IMR-90 (cell line): ENCODE data around the gene OR52K2. TPM values are rescaled to one million over a fixed set of nuclear protein-coding genes. Genes with fewer than 3 reads are reported as not detected.

Source experiments
- ATAC-seq: fragments of 200-7000 bp; cut with Tn5 transposase; 2 replicates; pipeline ENCODE4 v1.9.1; 2020; ENCODE audit warnings: low read depth, mild to moderate bottlenecking, moderate library complexity
- BruUV-seq: library from RNA; stranded (reverse); fragments of 400-500 nt; replicated peaks from 2 replicates; lab custom pipeline; 2021; lab: Mats Ljungman, UMichigan
- CTCF ChIA-PET: fragments of 300-600 bp; formaldehyde crosslinking; extraction: SDS; loops from one replicate; lab custom pipeline; 2021; ENCODE audit warnings: antibody characterized with exemption; lab: Yijun Ruan, JAX
- POLR2A ChIA-PET: fragments of 300-600 bp; sonication (Branson Sonifier 250); formaldehyde crosslinking; loops from one replicate; lab custom pipeline; 2022; ENCODE audit warnings: antibody characterized with exemption; ENCODE audit not compliant: unreplicated experiment; lab: Charles Lee
- DNase-seq: peaks from one replicate; pipeline ENCODE4 v3.0.0; 2013
- H2AFZ ChIP-seq: replicated peaks from 2 replicates; pipeline ENCODE3; 2013; ENCODE audit warnings: low read length, mild to moderate bottlenecking; ENCODE audit not compliant: poor library complexity
- H2AK5ac ChIP-seq: 2 replicates; pipeline ENCODE4 v1.6.1; 2013; ENCODE audit warnings: low read depth, low read length, inconsistent platforms
- H2AK9ac ChIP-seq: replicated peaks from 2 replicates; pipeline ENCODE3; 2013; ENCODE audit warnings: mild to moderate bottlenecking, low read depth, low read length, moderate library complexity; ENCODE audit not compliant: poor library complexity
- H2BK120ac ChIP-seq: 2 replicates; pipeline ENCODE4 v1.6.1; 2013; ENCODE audit warnings: low read depth, low read length, inconsistent platforms
- H2BK15ac ChIP-seq: 3 replicates; pipeline ENCODE4 v1.6.1; 2013; ENCODE audit warnings: low read depth, low read length, inconsistent platforms
- H2BK20ac ChIP-seq: 2 replicates; pipeline ENCODE4 v1.6.1; 2013; ENCODE audit warnings: low read depth, mild to moderate bottlenecking, inconsistent platforms, low read length, moderate library complexity
- H2BK5ac ChIP-seq: 2 replicates; pipeline ENCODE4 v1.6.1; 2013; ENCODE audit warnings: mild to moderate bottlenecking, low read depth, low read length, inconsistent platforms; ENCODE audit not compliant: poor library complexity, severe bottlenecking
- H3K14ac ChIP-seq: replicated peaks from 2 replicates; pipeline ENCODE4 v1.6.1; 2013; ENCODE audit warnings: low read depth, low read length, inconsistent platforms
- H3K18ac ChIP-seq: 2 replicates; pipeline ENCODE4 v1.6.1; 2013; ENCODE audit warnings: low read depth, low read length, control low read depth
- H3K23ac ChIP-seq: 2 replicates; pipeline ENCODE4 v1.6.1; 2013; ENCODE audit warnings: low read depth, low read length, inconsistent platforms
- H3K27ac ChIP-seq: 2 replicates; pipeline ENCODE4 v1.5.1; 2013; ENCODE audit warnings: mild to moderate bottlenecking, control low read depth, low read length; ENCODE audit not compliant: insufficient read depth
- H3K27me3 ChIP-seq: 2 replicates; pipeline ENCODE4 v1.6.1; 2013; ENCODE audit warnings: low read length; ENCODE audit not compliant: control insufficient read depth, insufficient read depth
- H3K36me3 ChIP-seq: 2 replicates; pipeline ENCODE4 v1.6.1; 2013; ENCODE audit warnings: low read length, mixed read lengths; ENCODE audit not compliant: control insufficient read depth, insufficient read depth
- H3K4ac ChIP-seq: 2 replicates; pipeline ENCODE4 v1.6.1; 2013; ENCODE audit warnings: low read depth, low read length, inconsistent platforms
- H3K4me1 ChIP-seq: 2 replicates; pipeline ENCODE4 v1.6.1; 2013; ENCODE audit warnings: low read length, mixed read lengths; ENCODE audit not compliant: control insufficient read depth, insufficient read depth
- H3K4me2 ChIP-seq: 2 replicates; pipeline ENCODE4 v1.6.1; 2013; ENCODE audit warnings: low read depth, mild to moderate bottlenecking, control low read depth, low read length, moderate library complexity
- H3K4me3 ChIP-seq: 2 replicates; pipeline ENCODE4 v1.5.1; 2013; ENCODE audit warnings: low read depth, mild to moderate bottlenecking, control low read depth, low read length, moderate library complexity; ENCODE audit not compliant: insufficient read depth
- H3K56ac ChIP-seq: 2 replicates; pipeline ENCODE4 v1.6.1; 2013; ENCODE audit warnings: low read length, inconsistent platforms; ENCODE audit not compliant: insufficient read depth; ENCODE audit errors: extremely low read depth
- H3K79me1 ChIP-seq, 2 experiments: 2 replicates each; pipeline ENCODE4 v1.6.1; 2013; ENCODE audit warnings: low read length in 2 of 2, inconsistent platforms in 1 of 2, low read depth in 1 of 2
- H3K9ac ChIP-seq: 2 replicates; pipeline ENCODE4 v1.6.1; 2013; ENCODE audit warnings: low read depth, low read length, control low read depth
- H3K9me1 ChIP-seq: 2 replicates; pipeline ENCODE4 v1.6.1; 2013; ENCODE audit warnings: low read length, inconsistent platforms; ENCODE audit not compliant: insufficient read depth
- H3K9me3 ChIP-seq: 2 replicates; pipeline ENCODE4 v1.6.1; 2013; ENCODE audit warnings: low read length; ENCODE audit not compliant: control insufficient read depth, insufficient read depth
- H4K20me1 ChIP-seq: 2 replicates; pipeline ENCODE4 v1.6.1; 2013; ENCODE audit warnings: low read length, inconsistent platforms; ENCODE audit not compliant: insufficient read depth
- H4K5ac ChIP-seq: 2 replicates; pipeline ENCODE4 v1.6.1; 2013; ENCODE audit warnings: mild to moderate bottlenecking, low read depth, low read length, control low read depth
- H4K8ac ChIP-seq, 2 experiments: 2 replicates each; pipeline ENCODE4 v1.6.1; 2013; ENCODE audit warnings: low read depth in 2 of 2, low read length in 2 of 2, control low read depth in 1 of 2, inconsistent platforms in 1 of 2
- H4K91ac ChIP-seq: 2 replicates; pipeline ENCODE4 v1.6.1; 2013; ENCODE audit warnings: low read depth, low read length, inconsistent platforms; ENCODE audit not compliant: insufficient read depth
- CEBPB ChIP-seq: IDR thresholded peaks from 2 replicates; pipeline ENCODE4 v1.6.1; 2012; ENCODE audit warnings: low read depth, low read length, improper control_type of control experiment
- ELK1 ChIP-seq: fragments of 150-350 bp; IDR thresholded peaks from 2 replicates; pipeline ENCODE4 v1.6.1; 2016; ENCODE audit warnings: low read depth, mild to moderate bottlenecking, low read length, moderate library complexity, borderline replicate concordance
- FOS ChIP-seq: fragments of 150-350 bp; IDR thresholded peaks from 2 replicates; pipeline ENCODE4 v1.6.1; 2016; ENCODE audit warnings: low read depth, low read length
- MAFK ChIP-seq: IDR thresholded peaks from 2 replicates; pipeline ENCODE4 v1.6.1; 2012; ENCODE audit warnings: low read depth, low read length, improper control_type of control experiment
- MAZ ChIP-seq: IDR thresholded peaks from 2 replicates; pipeline ENCODE4 v1.6.1; 2012; ENCODE audit warnings: low read depth, mild to moderate bottlenecking, low read length, improper control_type of control experiment, moderate library complexity, borderline replicate concordance
- MXI1 ChIP-seq: IDR thresholded peaks from 2 replicates; pipeline ENCODE4 v1.6.1; 2012; ENCODE audit warnings: low read depth, mild to moderate bottlenecking, low read length, moderate library complexity, borderline replicate concordance
- POLR2A ChIP-seq: IDR thresholded peaks from 2 replicates; pipeline ENCODE4 v1.6.1; 2012; ENCODE audit warnings: mild to moderate bottlenecking, low read depth, low read length
- RAD21 ChIP-seq: IDR thresholded peaks from 2 replicates; pipeline ENCODE4 v1.6.1; 2012; ENCODE audit warnings: low read length, improper control_type of control experiment
- RCOR1 ChIP-seq: IDR thresholded peaks from 2 replicates; pipeline ENCODE4 v1.6.1; 2012; ENCODE audit warnings: mild to moderate bottlenecking, low read length, improper control_type of control experiment; ENCODE audit not compliant: insufficient replicate concordance
- RFX5 ChIP-seq: IDR thresholded peaks from 2 replicates; pipeline ENCODE4 v1.8.0; 2012; ENCODE audit warnings: low read depth, mild to moderate bottlenecking, low read length, moderate library complexity
- USF2 ChIP-seq: fragments of 150-350 bp; IDR thresholded peaks from 2 replicates; pipeline ENCODE4 v1.6.1; 2017; ENCODE audit warnings: mild to moderate bottlenecking, antibody characterized with exemption, low read length, low read depth
- WGBS, 2 experiments: methylation state at CpG; one replicate each; pipeline versions ENCODE4 v1.1.5 to v1.1.7; 2013; ENCODE audit warnings: missing lambda C conversion rate in 2 of 2; ENCODE audit not compliant: insufficient read length in 1 of 2; ENCODE audit errors: extremely low coverage in 2 of 2; 5-methylcytosine and 5-hydroxymethylcytosine counted together
- dilution Hi-C: fragments of 300-500 bp; cut with HindIII; formaldehyde crosslinking; loops from one replicate; pipeline ENCODE4 v1.14.3; 2018; ENCODE audit warnings: low sequenced_read_pairs; ENCODE audit not compliant: unreplicated experiment
- in situ Hi-C: fragments of 300-500 bp; cut with MboI; formaldehyde crosslinking; loops from 3 replicates; pipeline ENCODE4 v1.14.3; 2019; ENCODE audit warnings: low sequenced_read_pairs, inconsistent platforms, mixed read lengths
- intact Hi-C: fragments of 100-400 bp; cut with micrococcal nuclease; formaldehyde crosslinking; loops from 2 replicates; pipeline ENCODE4 v1.10.0; 2022
- polyA plus RNA-seq, 3 experiments: library from polyadenylated mRNA; depleted of rRNA; stranded (reverse); fragments of >200 nt; gene quantifications; 2 replicates each; pipeline ENCODE4 v1.2.3, GENCODE V29; 2012; ENCODE audit warnings: low replicate concordance in 1 of 3
- total RNA-seq: library from RNA; depleted of rRNA; stranded (reverse); fragments of >200 nt; gene quantifications from 2 replicates; pipeline ENCODE4 v1.2.3, GENCODE V29; 2012

Gene OR52K2
- total and polyA plus RNA-seq, 2 of the 4 experiments (the other 2 are of a cell fraction), result not detected

DNA sequence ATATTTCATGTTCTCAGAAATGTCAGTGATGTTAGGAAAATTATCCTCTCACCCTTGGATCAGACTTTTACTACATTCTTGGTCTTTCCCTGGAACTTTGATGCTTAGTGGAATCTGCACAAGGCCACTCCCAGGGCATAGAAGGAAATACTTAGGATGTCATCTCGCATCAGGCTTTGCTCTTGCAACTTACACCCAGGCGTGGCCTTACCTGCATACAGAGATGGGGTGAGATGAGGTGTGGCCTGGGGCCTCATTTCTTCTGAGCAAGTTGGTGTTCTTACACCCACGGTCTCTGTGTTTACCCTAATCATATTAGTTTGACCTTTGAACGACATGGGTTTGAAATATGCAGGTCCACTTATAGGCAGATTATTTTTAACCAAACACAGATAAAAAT lies 19.0 kb upstream of the OR52K2 start:
- H3K14ac ChIP-seq, result no peak overlapping the region
- H3K27ac ChIP-seq, result no peak overlapping the region
- WGBS, 2 experiments, result no CpG with 5 or more reads among the region's 4 CpGs
- H2BK20ac ChIP-seq, result no peak overlapping the region
- no peak overlapping the region for H3K56ac ChIP-seq
- no peak overlapping the region for H4K91ac ChIP-seq
- H3K27me3 ChIP-seq, result no peaks in the 10 kb centered on the region
- no peak overlapping the region for H2AFZ ChIP-seq
- H4K8ac ChIP-seq, result no peak overlapping the region
- H3K9ac ChIP-seq, result no peak overlapping the region
- DNase-seq (no peak), ATAC-seq (no peak)
- no peak overlapping the region for H3K23ac ChIP-seq
- no peak overlapping the region for H2BK15ac ChIP-seq
- no peak overlapping the region for H2AK5ac ChIP-seq
- in situ Hi-C loops, result no loop called here
- H3K4me2 ChIP-seq, result no peak overlapping the region
- CTCF ChIA-PET, result no interaction called here
- no peak overlapping the region for H2BK5ac ChIP-seq
- no peak overlapping the region for H3K4ac ChIP-seq
- H3K36me3 ChIP-seq, result no peaks in the 10 kb centered on the region
- H3K4me1 ChIP-seq, result no peaks in the 10 kb centered on the region
- no peaks in the 10 kb centered on the region for H3K9me1 ChIP-seq
- BruUV-seq, result no TSS peak
- POLR2A ChIA-PET, result no interaction called here
- H2BK120ac ChIP-seq, result no peak overlapping the region
- H2AK9ac ChIP-seq, result no peak overlapping the region
- TF ChIP-seq RCOR1, result no peak
- TF ChIP-seq MAZ, result no peak
- TF ChIP-seq MAFK, result no peak
- TF ChIP-seq POLR2A, result no peak
- no peak for TF ChIP-seq ELK1
- no peak for TF ChIP-seq MXI1
- no peak for TF ChIP-seq RFX5
- no peak for TF ChIP-seq FOS
- TF ChIP-seq USF2, result no peak
- no peak for TF ChIP-seq CEBPB
- TF ChIP-seq RAD21, result no peak
- no peaks in the 10 kb centered on the region for H3K79me1 ChIP-seq
- intact Hi-C loops, result no loop called here
- no peak overlapping the region for H3K18ac ChIP-seq
- H3K9me3 ChIP-seq, result no peaks in the 10 kb centered on the region; the same call in 1 of the 2 replicates
- dilution Hi-C loops, result no loop called here
- no peaks in the 10 kb centered on the region for H4K20me1 ChIP-seq
- no peak overlapping the region for H3K4me3 ChIP-seq
- no peak overlapping the region for H4K5ac ChIP-seq
